HepG2 (cell line): ENCODE measurements around the gene PMFBP1. TPM values are rescaled to one million over a fixed set of nuclear protein-coding genes. Genes with fewer than 3 reads are reported as not detected.

Experiments used
- ATAC-seq: fragments of 200-7000 bp; cut with Tn5 transposase; 3 replicates; pipeline ENCODE4 v1.9.1; 2020; ENCODE audit warnings: mild to moderate bottlenecking, moderate library complexity
- BruUV-seq: library from RNA; stranded (reverse); fragments of 400-500 nt; replicated peaks from 2 replicates; lab custom pipeline; 2021; lab: Mats Ljungman, UMichigan
- CTCF ChIA-PET: fragments of 300-600 bp; formaldehyde crosslinking; extraction: SDS; loops from one replicate; lab custom pipeline; 2021; ENCODE audit warnings: low total read pairs, inconsistent platforms, low intra/inter-chr PET ratio; lab: Yijun Ruan, JAX
- POLR2A ChIA-PET: fragments of 350-600 bp; sonication (Branson Sonifier 250); formaldehyde crosslinking; loops from one replicate; lab custom pipeline; 2020; ENCODE audit warnings: antibody characterized with exemption, inconsistent platforms; lab: Yijun Ruan, JAX
- DNase-seq: peaks from one replicate; pipeline ENCODE4 v3.0.0-alpha.2; 2015; ENCODE audit warnings: low spot score
- FAIRE-seq: peaks from 3 replicates; lab custom pipeline; 2011; peaks lifted over from hg19 to GRCh38; lab: Jason Lieb, UNC
- H2AFZ ChIP-seq: one replicate; pipeline ENCODE4 v1.6.1; 2011; ENCODE audit warnings: low read length, inconsistent platforms
- H3K27ac ChIP-seq: fragments of 300-600 bp; 3 replicates; pipeline ENCODE4 v1.8.0; 2011; ENCODE audit warnings: mixed run types, mild to moderate bottlenecking, mixed read lengths, low read length, inconsistent platforms; ENCODE audit not compliant: insufficient read depth; ENCODE audit errors: extremely low read length
- H3K27me3 ChIP-seq, 2 experiments: fragments of 200-600 bp in 1 of 2; 2 replicates in 1 of 2; 3 replicates in 1 of 2; pipeline versions ENCODE4 v1.6.0 to v1.8.0; 2011; ENCODE audit warnings: low read length in 2 of 2, mild to moderate bottlenecking in 2 of 2, moderate library complexity in 2 of 2, inconsistent platforms in 1 of 2; ENCODE audit not compliant: insufficient read depth in 2 of 2, control insufficient read depth in 1 of 2
- H3K36me3 ChIP-seq, 2 experiments: fragments of 200-600 bp in 1 of 2; replicated peaks in 1 of 2; 2 replicates in 1 of 2; 3 replicates in 1 of 2; pipeline versions ENCODE4 v1.5.1 to v1.8.0; 2011; ENCODE audit warnings: low read length in 2 of 2, inconsistent platforms in 1 of 2; ENCODE audit not compliant: insufficient read depth in 2 of 2, control insufficient read depth in 1 of 2
- H3K4me1 ChIP-seq: 2 replicates; pipeline ENCODE4 v1.5.1; 2012; ENCODE audit warnings: low read length, inconsistent platforms; ENCODE audit not compliant: insufficient read depth
- H3K4me2 ChIP-seq: 2 replicates; pipeline ENCODE4 v1.6.0; 2011; ENCODE audit warnings: low read depth, low read length, inconsistent platforms
- H3K4me3 ChIP-seq, 3 experiments: fragments of 200-600 bp in 1 of 3; sonication (generic), shearing (Covaris generic) in 1 of 3; replicated peaks in 1 of 3; 2 replicates each; pipeline ENCODE4 v1.5.1; 2011 to 2016; ENCODE audit warnings: low read length in 3 of 3, inconsistent platforms in 2 of 3, low read depth in 2 of 3, mild to moderate bottlenecking in 2 of 3, control low read depth in 1 of 3, mixed read lengths in 1 of 3; ENCODE audit not compliant: insufficient read depth in 1 of 3
- H3K79me2 ChIP-seq: one replicate; pipeline ENCODE4 v1.6.1; 2011; ENCODE audit warnings: low read length, inconsistent platforms; ENCODE audit not compliant: insufficient read depth
- H3K9ac ChIP-seq: 2 replicates; pipeline ENCODE4 v1.6.0; 2011; ENCODE audit warnings: mild to moderate bottlenecking, low read depth, low read length, inconsistent platforms; ENCODE audit not compliant: insufficient read depth
- H3K9me3 ChIP-seq: 2 replicates; pipeline ENCODE4 v1.5.1; 2012; ENCODE audit warnings: mild to moderate bottlenecking, low read length
- H4K20me1 ChIP-seq: 2 replicates; pipeline ENCODE4 v1.6.0; 2011; ENCODE audit warnings: inconsistent platforms, mild to moderate bottlenecking, low read length, moderate library complexity; ENCODE audit not compliant: insufficient read depth
- BCLAF1 ChIP-seq: fragments of 450-650 bp; IDR thresholded peaks from 2 replicates; pipeline ENCODE4 v1.6.1; 2017; ENCODE audit warnings: mild to moderate bottlenecking
- EP300 ChIP-seq, 3 experiments: sonication (generic) in 1 of 3; formaldehyde crosslinking in 1 of 3; IDR thresholded peaks; 2 replicates each; pipeline versions ENCODE4 v1.5.1 to v1.6.1; 2011 to 2020; ENCODE audit warnings: low read depth in 2 of 3, low read length in 2 of 3, borderline replicate concordance in 1 of 3, improper control_type of control experiment in 1 of 3, mild to moderate bottlenecking in 1 of 3, missing genetic modification reagents in 1 of 3, moderate library complexity in 1 of 3
- HNRNPUL1 ChIP-seq: fragments of 200-400 bp; formaldehyde crosslinking; IDR thresholded peaks from 2 replicates; pipeline ENCODE4 v1.6.1; 2017; ENCODE audit warnings: low read depth, mild to moderate bottlenecking, low read length, moderate library complexity
- KDM2A ChIP-seq: sonication (generic); formaldehyde crosslinking; IDR thresholded peaks from 2 replicates; pipeline ENCODE4 v1.4.0; 2020; ENCODE audit warnings: low read depth, missing genetic modification reagents, borderline replicate concordance
- PBX2 ChIP-seq: IDR thresholded peaks from 2 replicates; pipeline ENCODE4 v1.6.1; 2016; ENCODE audit warnings: control low read depth
- PTBP1 ChIP-seq: fragments of 200-400 bp; formaldehyde crosslinking; IDR thresholded peaks from 2 replicates; pipeline ENCODE4 v1.6.1; 2018; ENCODE audit warnings: low read length, low read depth; ENCODE audit not compliant: poor library complexity, severe bottlenecking
- RARG ChIP-seq: sonication (generic); formaldehyde crosslinking; IDR thresholded peaks from 2 replicates; pipeline ENCODE4 v1.4.0; 2020; ENCODE audit warnings: low read depth, mild to moderate bottlenecking, missing genetic modification reagents
- RFXANK ChIP-seq: IDR thresholded peaks from 2 replicates; pipeline ENCODE4 v1.6.1; 2016
- SALL2 ChIP-seq: sonication (generic); formaldehyde crosslinking; IDR thresholded peaks from 2 replicates; pipeline ENCODE4 v1.8.1; 2023; ENCODE audit warnings: mild to moderate bottlenecking, missing genetic modification reagents, inconsistent platforms
- ZBTB33 ChIP-seq: sonication (generic); formaldehyde crosslinking; IDR thresholded peaks from 2 replicates; pipeline ENCODE4 v1.4.0; 2020; ENCODE audit warnings: missing genetic modification reagents
- ZMYM2 ChIP-seq: sonication (generic); formaldehyde crosslinking; IDR thresholded peaks from 2 replicates; pipeline ENCODE4 v1.8.0; 2022; ENCODE audit warnings: mild to moderate bottlenecking, missing genetic modification reagents
- ZNF121 ChIP-seq: sonication (generic); formaldehyde crosslinking; IDR thresholded peaks from 2 replicates; pipeline ENCODE4 v1.5.0; 2020; ENCODE audit warnings: mild to moderate bottlenecking, missing genetic modification reagents
- ZNF33A ChIP-seq: sonication (generic); formaldehyde crosslinking; IDR thresholded peaks from 2 replicates; pipeline ENCODE4 v1.5.1; 2020; ENCODE audit warnings: missing genetic modification reagents, mild to moderate bottlenecking, moderate library complexity, borderline replicate concordance
- ZNF460 ChIP-seq: sonication (generic); formaldehyde crosslinking; IDR thresholded peaks from 2 replicates; pipeline ENCODE4 v1.5.1; 2020; ENCODE audit warnings: missing genetic modification reagents, mild to moderate bottlenecking, borderline replicate concordance
- ZNF878 ChIP-seq: sonication (generic); formaldehyde crosslinking; IDR thresholded peaks from 2 replicates; pipeline ENCODE4 v1.8.1; 2023; ENCODE audit warnings: mild to moderate bottlenecking, missing genetic modification reagents, moderate library complexity
- WGBS: methylation state at CpG from one replicate; pipeline ENCODE4 v1.1.6; 2017; ENCODE audit warnings: low lambda C conversion rate; 5-methylcytosine and 5-hydroxymethylcytosine counted together
- in situ Hi-C: cut with HindIII; loops from 2 replicates; pipeline ENCODE4 v1.10.0; 2017; ENCODE audit warnings: low pct_unique_long_range_greater_than_20kb; ENCODE audit not compliant: extremely low pct_ligation_motif_present
- intact Hi-C: fragments of 100-400 bp; cut with micrococcal nuclease; formaldehyde crosslinking; loops from one replicate; pipeline ENCODE4 v1.10.0; 2022; ENCODE audit not compliant: unreplicated experiment
- polyA plus RNA-seq, 8 experiments: library from polyadenylated mRNA; depleted of rRNA in 3 of 8; stranded (reverse) in 7 of 8; unstranded in 1 of 8; fragments of >200 nt; fragmentation: Illumina TruSeq in 4 of 8; extraction: Trizol in 4 of 8; gene quantifications; 2 replicates each; pipeline versions ENCODE4 v1.2.1 to v1.2.3, GENCODE V29; 2011 to 2016; ENCODE audit warnings: low read depth in 4 of 8, missing spikeins in 1 of 8, mixed read lengths in 1 of 8; ENCODE audit not compliant: insufficient read depth in 1 of 8
- total RNA-seq, 5 experiments: library from RNA; depleted of rRNA; stranded (reverse); fragments of >200 nt; fragmentation: Illumina TruSeq; extraction: Trizol; gene quantifications; 2 replicates each; pipeline ENCODE4 v1.2.3, GENCODE V29; 2016; ENCODE audit warnings: low read depth in 1 of 5
- TF ChIP-seq, protein P1 (sequence below): sonication (generic); formaldehyde crosslinking; IDR thresholded peaks from 2 replicates; pipeline ENCODE4 v1.5.0; 2020; ENCODE audit warnings: missing genetic modification reagents

Gene PMFBP1
- total and polyA plus RNA-seq, 2 of the 13 experiments (the other 11 are each of a cell fraction or from before 2014, with no cell fraction given) = 1.9 to 3.8 TPM

GRCh38 chr16:72092832-72093447 is 79.0 kb downstream of the PMFBP1 start:
- H3K9ac ChIP-seq = peak overlapping the region; percentile 92
- CTCF ChIA-PET = interaction anchor here (0.8 kb wide), 1 partner anchor 26 kb away, joined by 3 read pairs; no protein-coding TSS in a partner anchor
- H3K79me2 ChIP-seq = peaks cover 75% of the 10 kb centered on the region
- BruUV-seq = TSS peak; percentile 49
- no peak overlapping the region for H2AFZ ChIP-seq
- peak overlapping the region; percentile 88 for H3K27ac ChIP-seq
- H3K27me3 ChIP-seq = peaks cover 0 to 4% of the 10 kb centered on the region in 2 experiments; a peak in 1 of 5 replicates
- peak overlapping the region; percentile 91 for H3K4me2 ChIP-seq
- WGBS = 1% methylated on average over 22 of the region's 22 CpGs
- ATAC-seq (peak; percentile 49), FAIRE-seq (no peak), DNase-seq (peak; percentile 63)
- in situ Hi-C loops = no loop called here
- H3K4me3 ChIP-seq = peak overlapping the region; percentile 98 to 100 (median 98)
- peaks cover 54% of the 10 kb centered on the region for H3K4me1 ChIP-seq
- intact Hi-C loops = loop anchor here (1.0 kb wide), 4 partner anchors 11 to 198 kb away; partner anchors contain the start of genes DHODH and IST1
- H3K9me3 ChIP-seq = no peaks in the 10 kb centered on the region
- no peaks in the 10 kb centered on the region; the same call in none of the 2 replicates for H4K20me1 ChIP-seq
- POLR2A ChIA-PET = interaction anchor here (0.6 to 4.7 kb wide), 22 partner anchors 9 to 284 kb away, joined by 3 to 51 read pairs (median 5); partner anchors contain the start of genes AP1G1, HP, HPR and IST1
- H3K36me3 ChIP-seq = peaks cover 21 to 48% of the 10 kb centered on the region in 2 experiments
- peak; percentile 77; the same call in 1 of the 2 replicates for TF ChIP-seq ZMYM2 (CRISPR knock-in tag)
- TF ChIP-seq, protein P1, sequence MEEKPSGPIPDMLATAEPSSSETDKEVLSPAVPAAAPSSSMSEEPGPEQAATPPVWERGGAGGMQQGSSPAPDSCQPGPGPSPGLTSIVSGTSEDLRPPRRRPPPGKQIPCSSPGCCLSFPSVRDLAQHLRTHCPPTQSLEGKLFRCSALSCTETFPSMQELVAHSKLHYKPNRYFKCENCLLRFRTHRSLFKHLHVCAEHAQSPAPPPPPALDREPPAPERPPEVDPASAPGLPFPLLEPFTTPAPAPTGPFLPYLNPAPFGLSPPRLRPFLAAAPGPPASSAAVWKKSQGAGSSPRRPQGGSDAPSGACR (CRISPR knock-in tag) = no peak
- TF ChIP-seq HNRNPUL1 = no peak
- no peak for TF ChIP-seq SALL2
- no peak; the same call in 1 of the 2 replicates for TF ChIP-seq ZNF878 (CRISPR knock-in tag)
- TF ChIP-seq BCLAF1 = no peak
- TF ChIP-seq KDM2A (CRISPR knock-in tag) = no peak
- no peak for TF ChIP-seq PTBP1
- peak; percentile 75 for TF ChIP-seq ZNF460 (CRISPR knock-in tag)
- TF ChIP-seq PBX2 = peak; percentile 62; the same call in 1 of the 2 replicates
- TF ChIP-seq RARG (CRISPR knock-in tag) = peak; percentile 94; the same call in 1 of the 2 replicates
- TF ChIP-seq EP300 (IDR thresholded peaks at IDR 0.05; ENCODE audit: low read depth in 2 of 2, low read length in 2 of 2) = no peak
- TF ChIP-seq EP300 (CRISPR knock-in tag; IDR thresholded peaks at IDR 0.05; ENCODE audit: borderline replicate concordance) = no peak
- TF ChIP-seq ZNF33A = peak; percentile 32; the same call in 1 of the 2 replicates
- TF ChIP-seq ZNF121 = peak; percentile 93
- TF ChIP-seq ZBTB33 (CRISPR knock-in tag) = 0 out of 2 replicates have a peak, but pooled peaks have one; percentile 3
- 0 out of 2 replicates have a peak, but pooled peaks have one; percentile 15 for TF ChIP-seq RFXANK (CRISPR knock-in tag)
